Panc1 (cell line): ENCODE results near the gene THSD7B. TPM values are rescaled to one million over a fixed set of nuclear protein-coding genes. Genes with fewer than 3 reads are reported as not detected.

Experiments used
- ATAC-seq: fragments of 200-7000 bp; cut with Tn5 transposase; 2 replicates; pipeline ENCODE4 v1.9.1; 2020; ENCODE audit warnings: mild to moderate bottlenecking, moderate library complexity
- BruUV-seq: library from RNA; stranded (reverse); fragments of 400-500 nt; replicated peaks from 2 replicates; lab custom pipeline; 2021; lab: Mats Ljungman, UMichigan
- CTCF ChIA-PET: fragments of 300-600 bp; sonication (Branson Sonifier 250); formaldehyde crosslinking; loops from one replicate; lab custom pipeline; 2022; ENCODE audit warnings: antibody characterized with exemption; lab: Charles Lee
- POLR2A ChIA-PET: fragments of 300-600 bp; sonication (Branson Sonifier 250); formaldehyde crosslinking; loops from one replicate; lab custom pipeline; 2022; ENCODE audit warnings: antibody characterized with exemption; lab: Charles Lee
- DNase-seq: peaks from one replicate; pipeline ENCODE4 v3.0.0-alpha.2; 2010; ENCODE audit warnings: low read depth, low spot score
- H3K27ac ChIP-seq: 2 replicates; pipeline ENCODE4 v1.5.1; 2011; ENCODE audit warnings: mild to moderate bottlenecking, low read length, inconsistent platforms
- H3K27me3 ChIP-seq: fragments of 200-500 bp; sonication (Bioruptor generic); 2 replicates; pipeline ENCODE4 v1.6.0; 2014; ENCODE audit warnings: low read length, inconsistent platforms; ENCODE audit not compliant: control insufficient read depth, insufficient read depth
- H3K36me3 ChIP-seq: fragments of 200-500 bp; sonication (Bioruptor generic); 2 replicates; pipeline ENCODE4 v1.5.1; 2014; ENCODE audit warnings: inconsistent platforms, mild to moderate bottlenecking, low read length, moderate library complexity; ENCODE audit not compliant: control insufficient read depth, insufficient read depth
- H3K4me1 ChIP-seq: 2 replicates; pipeline ENCODE4 v1.5.1; 2011; ENCODE audit warnings: inconsistent platforms, mild to moderate bottlenecking, low read length, moderate library complexity; ENCODE audit not compliant: control insufficient read depth, insufficient read depth
- H3K4me3 ChIP-seq, 2 experiments: 2 replicates each; pipeline ENCODE4 v1.5.1; 2011 to 2012; ENCODE audit warnings: low read depth in 2 of 2, low read length in 2 of 2, mild to moderate bottlenecking in 2 of 2, inconsistent platforms in 1 of 2, moderate library complexity in 1 of 2
- H3K9me3 ChIP-seq: fragments of 200-500 bp; sonication (Bioruptor generic); 2 replicates; pipeline ENCODE4 v1.5.1; 2014; ENCODE audit warnings: low read depth, mild to moderate bottlenecking, inconsistent platforms, low read length, moderate library complexity; ENCODE audit not compliant: control insufficient read depth, insufficient read depth
- POLR2AphosphoS5 ChIP-seq: IDR thresholded peaks from 2 replicates; pipeline ENCODE4 v1.6.1; 2012; ENCODE audit warnings: mild to moderate bottlenecking, low read depth, low read length, moderate library complexity
- SIN3A ChIP-seq: IDR thresholded peaks from 2 replicates; pipeline ENCODE4 v1.6.1; 2012; ENCODE audit warnings: low read depth, mild to moderate bottlenecking, low read length, moderate library complexity, borderline replicate concordance; ENCODE audit not compliant: insufficient read depth
- TCF7L2 ChIP-seq: IDR thresholded peaks from 2 replicates; pipeline ENCODE4 v1.6.1; 2011; ENCODE audit warnings: mild to moderate bottlenecking, low read depth, low read length, inconsistent platforms
- in situ Hi-C: cut with HindIII; loops from 2 replicates; pipeline ENCODE4 v1.10.0; 2016; ENCODE audit warnings: low sequenced_read_pairs, low pct_unique_long_range_greater_than_20kb
- intact Hi-C: fragments of 100-400 bp; cut with micrococcal nuclease; formaldehyde crosslinking; loops from one replicate; pipeline ENCODE4 v1.10.0; 2022; ENCODE audit not compliant: unreplicated experiment
- total RNA-seq: library from RNA; stranded (reverse); gene quantifications from one replicate; pipeline ENCODE4 v1.2.1, GENCODE V29; 2021; ENCODE audit not compliant: unreplicated experiment
- TF ChIP-seq, protein P1 (sequence below): fragments of 450-650 bp; IDR thresholded peaks from 2 replicates; pipeline ENCODE4 v1.5.1; 2017; ENCODE audit warnings: mild to moderate bottlenecking
- TF ChIP-seq, protein P2 (sequence below), 2 experiments: IDR thresholded peaks; 2 replicates each; pipeline ENCODE4 v1.6.1; 2011 to 2012; ENCODE audit warnings: low read depth in 2 of 2, control low read depth in 1 of 2, low read length in 1 of 2, mild to moderate bottlenecking in 1 of 2, moderate library complexity in 1 of 2; ENCODE audit not compliant: insufficient read depth in 1 of 2

Gene THSD7B
- total RNA-seq, 1 experiment from 2014 or later: not detected

DNA sequence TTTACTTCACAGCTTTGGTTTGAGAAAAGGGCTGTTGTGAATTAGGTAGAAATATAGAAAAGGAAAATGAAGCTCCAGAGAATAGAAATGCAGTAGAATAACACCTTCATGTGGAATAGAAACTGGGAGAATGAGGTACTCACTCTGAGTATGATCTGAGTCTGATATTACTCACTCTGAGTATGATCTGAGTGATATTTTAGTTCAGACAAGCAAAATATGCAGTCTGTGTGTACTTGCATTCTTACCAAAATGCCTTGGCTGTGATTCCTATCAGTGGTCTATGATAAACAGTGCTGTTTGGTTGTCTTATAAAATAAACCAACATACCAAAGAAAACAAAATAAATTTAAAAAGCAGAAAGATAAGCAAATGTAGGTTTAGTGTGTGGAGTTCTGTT lies 487.6 kb downstream of the THSD7B start:
- DNase-seq (no peak), ATAC-seq (no peak)
- ChIA-PET POLR2A (no interaction called here), CTCF (interaction anchor here (0.6 kb wide), 1 partner anchor 94 kb away, joined by 16 read pairs; no protein-coding TSS in a partner anchor)
- H3K36me3 ChIP-seq: no peaks in the 10 kb centered on the region
- no peak overlapping the region for H3K4me3 ChIP-seq
- no peaks in the 10 kb centered on the region for H3K27me3 ChIP-seq
- no peaks in the 10 kb centered on the region for H3K4me1 ChIP-seq
- H3K9me3 ChIP-seq: no peaks in the 10 kb centered on the region
- H3K27ac ChIP-seq: no peak overlapping the region
- in situ Hi-C loops (no loop called here), intact Hi-C loops (no loop called here)
- TF ChIP-seq SIN3A (no peak), TCF7L2 (no peak), POLR2AphosphoS5 (no peak)
- TF ChIP-seq, protein P1, sequence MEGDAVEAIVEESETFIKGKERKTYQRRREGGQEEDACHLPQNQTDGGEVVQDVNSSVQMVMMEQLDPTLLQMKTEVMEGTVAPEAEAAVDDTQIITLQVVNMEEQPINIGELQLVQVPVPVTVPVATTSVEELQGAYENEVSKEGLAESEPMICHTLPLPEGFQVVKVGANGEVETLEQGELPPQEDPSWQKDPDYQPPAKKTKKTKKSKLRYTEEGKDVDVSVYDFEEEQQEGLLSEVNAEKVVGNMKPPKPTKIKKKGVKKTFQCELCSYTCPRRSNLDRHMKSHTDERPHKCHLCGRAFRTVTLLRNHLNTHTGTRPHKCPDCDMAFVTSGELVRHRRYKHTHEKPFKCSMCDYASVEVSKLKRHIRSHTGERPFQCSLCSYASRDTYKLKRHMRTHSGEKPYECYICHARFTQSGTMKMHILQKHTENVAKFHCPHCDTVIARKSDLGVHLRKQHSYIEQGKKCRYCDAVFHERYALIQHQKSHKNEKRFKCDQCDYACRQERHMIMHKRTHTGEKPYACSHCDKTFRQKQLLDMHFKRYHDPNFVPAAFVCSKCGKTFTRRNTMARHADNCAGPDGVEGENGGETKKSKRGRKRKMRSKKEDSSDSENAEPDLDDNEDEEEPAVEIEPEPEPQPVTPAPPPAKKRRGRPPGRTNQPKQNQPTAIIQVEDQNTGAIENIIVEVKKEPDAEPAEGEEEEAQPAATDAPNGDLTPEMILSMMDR: no peak
- TF ChIP-seq, protein P2, sequence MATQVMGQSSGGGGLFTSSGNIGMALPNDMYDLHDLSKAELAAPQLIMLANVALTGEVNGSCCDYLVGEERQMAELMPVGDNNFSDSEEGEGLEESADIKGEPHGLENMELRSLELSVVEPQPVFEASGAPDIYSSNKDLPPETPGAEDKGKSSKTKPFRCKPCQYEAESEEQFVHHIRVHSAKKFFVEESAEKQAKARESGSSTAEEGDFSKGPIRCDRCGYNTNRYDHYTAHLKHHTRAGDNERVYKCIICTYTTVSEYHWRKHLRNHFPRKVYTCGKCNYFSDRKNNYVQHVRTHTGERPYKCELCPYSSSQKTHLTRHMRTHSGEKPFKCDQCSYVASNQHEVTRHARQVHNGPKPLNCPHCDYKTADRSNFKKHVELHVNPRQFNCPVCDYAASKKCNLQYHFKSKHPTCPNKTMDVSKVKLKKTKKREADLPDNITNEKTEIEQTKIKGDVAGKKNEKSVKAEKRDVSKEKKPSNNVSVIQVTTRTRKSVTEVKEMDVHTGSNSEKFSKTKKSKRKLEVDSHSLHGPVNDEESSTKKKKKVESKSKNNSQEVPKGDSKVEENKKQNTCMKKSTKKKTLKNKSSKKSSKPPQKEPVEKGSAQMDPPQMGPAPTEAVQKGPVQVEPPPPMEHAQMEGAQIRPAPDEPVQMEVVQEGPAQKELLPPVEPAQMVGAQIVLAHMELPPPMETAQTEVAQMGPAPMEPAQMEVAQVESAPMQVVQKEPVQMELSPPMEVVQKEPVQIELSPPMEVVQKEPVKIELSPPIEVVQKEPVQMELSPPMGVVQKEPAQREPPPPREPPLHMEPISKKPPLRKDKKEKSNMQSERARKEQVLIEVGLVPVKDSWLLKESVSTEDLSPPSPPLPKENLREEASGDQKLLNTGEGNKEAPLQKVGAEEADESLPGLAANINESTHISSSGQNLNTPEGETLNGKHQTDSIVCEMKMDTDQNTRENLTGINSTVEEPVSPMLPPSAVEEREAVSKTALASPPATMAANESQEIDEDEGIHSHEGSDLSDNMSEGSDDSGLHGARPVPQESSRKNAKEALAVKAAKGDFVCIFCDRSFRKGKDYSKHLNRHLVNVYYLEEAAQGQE (IDR thresholded peaks at IDR 0.05; ENCODE audit: insufficient read depth in 1 of 2, low read depth in 2 of 2, low read length in 1 of 2): no peak
- no TSS peak for BruUV-seq

DNA sequence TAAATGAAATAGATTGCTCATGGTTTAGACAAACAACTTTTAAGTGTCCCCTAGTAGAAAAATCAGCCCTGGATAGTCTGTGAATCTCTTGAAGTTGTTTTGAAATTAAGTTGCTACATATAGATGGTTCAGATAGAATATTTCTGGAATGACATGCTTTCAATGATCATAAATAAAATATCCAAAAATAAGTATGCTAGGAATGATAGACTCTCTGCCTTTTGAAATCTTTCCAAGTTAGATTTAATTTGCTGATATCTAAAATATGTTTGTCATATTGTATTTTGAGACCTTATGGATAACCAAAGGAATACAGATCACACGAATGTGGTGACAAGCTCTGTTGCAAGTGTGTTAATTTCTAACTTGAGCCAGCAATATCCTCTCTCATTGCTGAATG lies 488.7 kb downstream of the THSD7B start:
- ATAC-seq: no peak
- Histone ChIP-seq H3K4me1 (no peaks in the 10 kb centered on the region), H3K27ac (no peak overlapping the region), H3K36me3 (no peaks in the 10 kb centered on the region), H3K27me3 (no peaks in the 10 kb centered on the region), H3K4me3 (no peak overlapping the region), H3K9me3 (no peaks in the 10 kb centered on the region)
- in situ Hi-C loops (no loop called here), intact Hi-C loops (no loop called here)
- ChIA-PET CTCF (no interaction called here), POLR2A (no interaction called here)
- no peak for DNase-seq
- BruUV-seq: no TSS peak
- TF ChIP-seq TCF7L2 (no peak), SIN3A (no peak), POLR2AphosphoS5 (no peak)
- TF ChIP-seq, protein P2 (IDR thresholded peaks at IDR 0.05; ENCODE audit: insufficient read depth in 1 of 2, low read depth in 2 of 2, low read length in 1 of 2): no peak
- TF ChIP-seq, protein P1: no peak
